GM13976 (cell line): ENCODE results near the gene FUT8.

Source experiments
- DNase-seq: peaks from one replicate; pipeline ENCODE4 v3.0.0; 2012; ENCODE audit warnings: low spot score
- CTCF ChIP-seq: IDR thresholded peaks from 2 replicates; pipeline ENCODE4 v1.5.1; 2012; ENCODE audit warnings: borderline replicate concordance, mild to moderate bottlenecking; ENCODE audit not compliant: insufficient read depth; ENCODE audit errors: extremely low read depth, missing control alignments, control extremely low read depth
- in situ Hi-C: fragments of 300-500 bp; cut with MboI; formaldehyde crosslinking; loops from one replicate; pipeline ENCODE4 v1.12.0; 2022; ENCODE audit warnings: low sequenced_read_pairs, mixed read lengths, inconsistent platforms; ENCODE audit not compliant: unreplicated experiment

FUT8 gene

GRCh38 chr14:65560340-65561027 lies 148.0 kb downstream of the FUT8 start:
- no peak for TF ChIP-seq CTCF
- no peak for DNase-seq
- in situ Hi-C loops: no loop called here

GRCh38 chr14:65564370-65564769 lies 151.8 kb downstream of the FUT8 start:
- no peak for TF ChIP-seq CTCF
- in situ Hi-C loops: no loop called here
- no peak for DNase-seq

GRCh38 chr14:65565948-65566347 lies 153.4 kb downstream of the FUT8 start:
- no peak for DNase-seq
- in situ Hi-C loops: no loop called here
- TF ChIP-seq CTCF: no peak

GRCh38 chr14:65566820-65567522 lies 154.4 kb downstream of the FUT8 start:
- no peak for TF ChIP-seq CTCF
- in situ Hi-C loops: no loop called here
- DNase-seq: no peak

GRCh38 chr14:65574611-65575010 lies 162.1 kb downstream of the FUT8 start:
- no peak for DNase-seq
- in situ Hi-C loops: no loop called here
- TF ChIP-seq CTCF: no peak

- no peak for DNase-seq
- no peak for TF ChIP-seq CTCF
- in situ Hi-C loops: no loop called here
These were observed 162.9 kb downstream of the FUT8 start for GRCh38 chr14:65575389-65575788.
